GM12874 (cell line): ENCODE data around the gene ALDH3B2.
A peak's percentile ranks its signal among the peaks of the same experiment; 100 is the strongest.

ENCODE experiments used
- CTCF ChIP-seq: IDR thresholded peaks from 2 replicates; pipeline ENCODE4 v1.5.1; 2011; ENCODE audit warnings: low read depth, mild to moderate bottlenecking, control low read depth, low read length, moderate library complexity; ENCODE audit not compliant: insufficient read depth

ALDH3B2 gene

GRCh38 chr11:67674442-67674871 lies at the start of gene ALDH3B2:
Gene ALDH3B2 (minus strand): TSS chr11:67674623. CDS start chr11:67666935, 7,688 bp downstream.
- TF ChIP-seq CTCF = no peak

- TF ChIP-seq CTCF = peak; percentile 19; the same call in 1 of the 2 replicates
Measured at GRCh38 chr11:67713892-67714509, 39.6 kb upstream of the ALDH3B2 start.

- no peak for TF ChIP-seq CTCF
Measured at GRCh38 chr11:67705264-67705663, 30.8 kb upstream of the ALDH3B2 start.

- no peak for TF ChIP-seq CTCF
Measured at GRCh38 chr11:67704524-67704923, 30.1 kb upstream of the ALDH3B2 start.

DNA sequence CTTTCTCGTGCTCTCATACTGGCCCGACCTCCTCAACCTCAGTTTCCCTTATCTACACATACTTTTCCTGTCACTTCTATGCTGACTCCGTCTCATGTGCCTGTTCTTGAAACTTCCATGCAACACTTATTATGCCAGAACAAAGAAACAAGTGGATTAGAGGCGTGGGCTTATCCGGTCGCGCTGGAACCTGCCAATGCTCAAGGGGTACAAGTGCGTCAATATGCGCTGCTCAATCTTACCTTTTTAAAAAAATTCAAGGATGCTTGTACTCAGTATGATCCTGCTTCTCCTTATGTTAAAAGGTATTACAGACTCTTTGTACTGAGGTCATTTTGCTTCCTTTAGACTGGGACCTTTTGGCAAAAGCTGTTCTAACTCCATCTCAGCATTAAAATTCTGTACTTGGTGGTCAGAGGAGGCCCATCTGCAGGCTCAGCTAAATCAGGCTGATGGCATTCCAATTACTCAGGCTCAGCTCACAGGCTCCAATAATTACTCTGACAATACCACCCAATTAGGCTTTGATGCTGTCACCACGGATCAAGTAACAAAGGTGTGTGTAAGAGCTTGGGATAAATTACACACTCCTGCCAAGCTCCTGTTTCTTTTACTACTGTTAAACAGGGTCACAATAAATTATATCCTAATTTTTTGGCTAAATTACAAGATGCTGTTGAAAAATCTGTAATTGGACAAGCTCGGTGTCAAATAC lies 26.3 kb upstream of the ALDH3B2 start:
- no peak for TF ChIP-seq CTCF

GRCh38 chr11:67700141-67700540 lies 25.7 kb upstream of the ALDH3B2 start:
- TF ChIP-seq CTCF = no peak

GRCh38 chr11:67699521-67699920 lies 25.1 kb upstream of the ALDH3B2 start:
- TF ChIP-seq CTCF = no peak
